Measurements from ENCODE around the gene CROCC.
"Not testable (repeated sequence)": the region's sequence is repeated elsewhere in the genome, so short reads cannot be mapped to it uniquely, and the experiment has no call there.

Gene CROCC

GRCh38 chr1:16916036-16916880 is 5.5 kb upstream of the CROCC start:
- not testable (repeated sequence) for DNase-seq

- DNase-seq: no peak
Observed at GRCh38 chr1:16918371-16918770, 3.4 kb upstream of the CROCC start.

DNA sequence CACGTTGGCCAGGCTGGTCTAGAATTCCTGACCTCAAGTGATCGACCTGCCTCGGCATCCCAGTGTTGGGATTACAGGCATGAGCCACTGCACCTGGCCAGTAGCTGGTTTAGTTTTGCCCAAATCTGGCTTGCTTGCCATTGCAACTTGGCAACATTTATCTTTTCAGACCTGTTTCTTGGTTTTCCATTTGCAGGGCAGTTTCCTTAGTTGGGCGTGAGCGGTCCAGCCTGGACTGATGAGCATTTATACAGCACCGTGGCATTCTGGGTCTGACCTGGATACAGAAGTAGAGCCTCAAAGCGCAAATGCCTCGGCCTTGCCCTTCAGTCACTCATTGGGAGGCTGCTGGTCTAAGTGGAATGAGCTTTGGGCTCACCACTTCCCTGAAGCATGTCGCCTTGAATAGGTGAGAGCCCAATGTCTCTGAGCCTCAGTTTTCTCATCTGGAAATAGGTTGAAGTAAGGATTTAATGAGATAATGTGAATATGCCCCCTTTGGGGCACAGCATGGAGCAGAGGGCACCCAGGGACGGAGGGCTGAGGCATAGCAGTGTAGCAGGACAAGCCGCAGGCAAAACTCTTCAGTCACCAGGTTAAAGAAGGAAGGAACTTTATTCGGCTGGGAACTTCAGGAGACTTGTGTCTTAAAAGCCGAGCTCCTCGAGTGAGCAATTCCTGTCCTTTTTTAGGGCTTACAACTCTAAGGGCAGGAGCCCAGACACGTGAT is 2.6 kb upstream of the CROCC start:
- DNase-seq: not testable (repeated sequence)

- no peak for DNase-seq
Observed at GRCh38 chr1:16920951-16921350, 780 bp upstream of the CROCC start.

DNA sequence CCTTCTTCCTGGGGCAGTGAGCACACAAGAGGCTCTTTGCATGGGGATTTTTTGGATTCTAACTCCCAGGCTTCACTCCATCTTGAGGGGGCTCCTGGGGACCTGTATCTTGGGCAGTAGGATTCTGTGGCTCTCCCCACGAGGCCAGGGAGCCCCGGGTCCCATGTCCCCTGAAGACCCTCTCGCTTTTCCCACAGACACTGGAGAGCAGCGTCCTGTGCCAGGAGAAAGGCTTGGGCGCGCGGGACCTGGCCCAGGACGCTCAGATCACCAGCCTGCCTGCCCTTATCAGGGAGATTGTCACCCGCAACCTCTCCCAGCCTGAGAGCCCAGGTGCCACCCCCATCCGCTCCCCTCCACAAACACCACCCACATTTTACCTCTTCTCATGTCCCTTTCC is 735 bp downstream of the CROCC start:
- DNase-seq: no peak

DNA sequence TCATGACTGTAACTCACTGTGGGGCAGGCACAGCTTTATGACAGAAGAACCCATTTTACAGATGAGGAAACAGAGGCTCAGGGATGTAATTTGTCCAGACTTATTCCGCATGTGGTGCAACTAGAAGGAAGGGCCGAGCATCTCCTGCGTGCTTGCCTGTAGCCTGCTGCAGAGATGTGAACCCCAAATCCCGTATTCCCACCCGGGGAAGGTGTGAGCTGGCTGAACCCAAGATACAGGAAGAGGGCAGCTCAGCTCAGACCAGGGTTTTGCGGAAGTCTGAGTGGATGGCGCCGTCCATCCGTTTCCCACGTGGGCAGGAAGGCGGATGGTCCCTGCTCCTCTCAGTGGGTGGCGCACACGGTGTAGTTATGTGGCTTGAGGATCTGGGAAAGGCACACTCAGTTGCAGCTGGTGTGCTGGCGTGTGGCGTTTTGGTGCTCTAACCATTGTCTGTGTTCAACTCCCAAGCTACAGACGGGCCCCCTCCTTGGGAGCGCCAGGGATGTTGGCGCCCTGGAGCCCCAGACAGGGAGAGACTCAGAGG is 1.2 kb downstream of the CROCC start:
- DNase-seq: no peak

DNA sequence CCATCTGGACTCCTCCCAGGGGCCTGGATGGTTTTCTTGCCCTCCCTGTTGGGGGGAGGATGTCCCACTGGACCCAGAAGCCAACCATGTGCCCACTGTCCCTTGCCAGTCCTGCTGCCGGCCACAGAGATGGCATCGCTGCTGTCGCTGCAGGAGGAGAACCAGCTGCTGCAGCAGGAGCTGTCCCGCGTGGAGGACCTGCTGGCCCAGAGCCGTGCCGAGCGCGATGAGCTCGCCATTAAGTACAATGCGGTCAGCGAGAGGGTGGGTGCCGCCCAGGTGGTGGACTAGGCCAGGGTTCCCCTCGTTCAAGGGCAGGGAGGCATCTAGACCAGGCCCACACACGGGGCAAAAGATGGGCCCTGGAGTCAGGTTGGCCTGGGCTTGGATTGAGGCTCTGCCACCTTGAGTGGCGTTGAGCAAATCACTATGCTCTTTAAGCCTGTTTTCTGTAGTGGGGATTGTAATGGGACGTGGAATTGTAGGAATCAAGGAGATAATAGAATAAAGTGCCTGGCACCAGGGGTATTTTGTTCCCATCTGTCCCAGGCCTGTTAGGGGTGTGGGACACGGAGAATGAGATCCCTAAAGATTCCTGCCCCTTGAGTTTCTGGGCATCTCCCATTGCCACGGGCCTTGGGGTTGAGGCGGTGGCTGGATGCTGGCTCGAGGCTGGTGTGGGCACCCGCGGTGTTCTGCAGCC is 2.6 kb downstream of the CROCC start:
- no peak for DNase-seq

DNA sequence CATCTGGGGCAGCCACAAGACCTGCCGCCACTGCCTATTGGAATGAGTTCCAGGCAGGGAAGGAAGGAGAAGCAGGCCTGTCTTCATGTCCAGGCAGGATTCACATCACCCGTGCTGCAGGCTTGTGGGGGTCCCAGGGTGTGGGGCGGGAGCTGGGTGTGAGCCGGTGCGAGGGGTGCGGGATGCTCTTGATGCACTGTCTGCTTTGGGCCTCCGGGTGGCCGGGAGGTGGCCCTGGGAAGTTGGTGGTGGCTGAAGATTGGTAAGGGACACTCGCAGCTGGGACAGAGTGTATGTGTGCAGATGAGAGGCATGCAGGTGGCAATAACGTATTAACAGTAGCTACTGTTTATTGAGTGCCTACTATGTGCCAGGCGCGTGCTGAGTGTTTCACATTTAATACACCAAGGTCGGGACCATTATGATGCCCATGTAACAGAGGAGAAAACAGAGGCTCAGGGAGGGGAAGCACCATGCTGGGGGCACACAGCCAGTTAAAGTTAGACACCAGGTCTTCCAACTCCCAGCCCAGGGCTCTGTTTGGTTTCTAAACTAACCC is 3.3 kb downstream of the CROCC start:
- no peak for DNase-seq

- DNase-seq: no peak
Observed at GRCh38 chr1:16925635-16926490, 4.1 kb downstream of the CROCC start.

- DNase-seq: no peak
Observed at GRCh38 chr1:16926491-16927073, 4.9 kb downstream of the CROCC start.

DNA sequence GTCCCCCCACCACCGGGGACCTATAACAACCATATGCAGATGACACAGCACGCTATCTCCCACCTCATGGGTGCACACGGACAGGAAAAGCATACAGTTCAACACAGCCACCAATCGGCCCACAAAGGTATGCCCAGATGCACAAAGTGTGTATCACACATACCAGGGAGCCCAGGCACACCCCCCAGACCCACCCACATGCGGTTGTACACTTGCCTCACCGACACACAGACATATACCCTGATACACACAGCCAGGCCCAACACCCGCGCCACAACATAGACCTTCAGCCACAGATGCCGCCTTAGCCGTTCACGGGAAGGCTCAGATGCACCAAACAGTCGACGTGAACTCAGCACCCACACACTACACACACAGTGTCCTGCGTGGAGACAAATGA is 5.5 kb downstream of the CROCC start:
- no peak for DNase-seq

GRCh38 chr1:16927711-16928485 is 6.2 kb downstream of the CROCC start:
- no peak for DNase-seq

DNA sequence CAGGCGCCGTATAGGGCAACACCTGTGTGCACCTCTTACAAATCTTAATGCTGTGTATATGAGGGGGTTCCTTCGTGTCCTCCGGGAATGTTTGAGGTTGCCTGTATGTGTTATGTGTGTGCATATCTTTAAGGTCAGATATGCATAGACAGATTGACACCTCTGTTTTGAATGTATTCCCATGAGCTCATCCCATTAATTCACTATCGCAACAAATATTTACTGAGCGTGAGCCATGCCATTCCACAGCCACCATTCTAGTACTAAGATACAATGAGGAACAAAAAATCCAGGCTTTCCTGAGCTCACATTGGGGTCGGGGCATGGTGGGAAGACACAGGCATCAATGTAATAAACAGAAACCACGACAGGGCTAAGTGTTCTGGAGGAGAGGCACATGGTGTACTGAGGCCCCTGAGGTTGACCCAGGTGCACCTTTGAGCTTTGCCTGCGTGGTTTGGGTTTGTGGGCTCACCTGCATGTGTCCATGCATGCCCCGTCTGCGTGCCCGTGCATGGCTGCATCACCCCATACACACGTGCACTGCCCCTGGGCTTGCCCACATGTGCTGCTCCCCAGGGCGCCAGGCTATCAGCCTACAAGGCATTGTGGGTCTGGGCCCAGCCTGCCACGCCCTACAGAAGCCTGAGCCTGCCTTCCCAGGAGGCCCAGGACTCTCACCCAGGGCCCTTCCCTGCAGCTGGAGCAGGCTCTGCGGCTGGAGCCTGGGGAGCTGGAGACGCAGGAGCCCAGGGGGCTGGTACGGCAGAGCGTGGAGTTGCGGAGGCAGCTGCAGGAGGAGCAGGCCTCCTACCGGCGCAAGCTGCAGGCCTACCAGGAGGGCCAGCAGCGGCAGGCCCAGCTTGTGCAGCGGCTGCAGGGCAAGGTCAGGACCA is 7.7 kb downstream of the CROCC start:
- not testable (repeated sequence) for DNase-seq

DNA sequence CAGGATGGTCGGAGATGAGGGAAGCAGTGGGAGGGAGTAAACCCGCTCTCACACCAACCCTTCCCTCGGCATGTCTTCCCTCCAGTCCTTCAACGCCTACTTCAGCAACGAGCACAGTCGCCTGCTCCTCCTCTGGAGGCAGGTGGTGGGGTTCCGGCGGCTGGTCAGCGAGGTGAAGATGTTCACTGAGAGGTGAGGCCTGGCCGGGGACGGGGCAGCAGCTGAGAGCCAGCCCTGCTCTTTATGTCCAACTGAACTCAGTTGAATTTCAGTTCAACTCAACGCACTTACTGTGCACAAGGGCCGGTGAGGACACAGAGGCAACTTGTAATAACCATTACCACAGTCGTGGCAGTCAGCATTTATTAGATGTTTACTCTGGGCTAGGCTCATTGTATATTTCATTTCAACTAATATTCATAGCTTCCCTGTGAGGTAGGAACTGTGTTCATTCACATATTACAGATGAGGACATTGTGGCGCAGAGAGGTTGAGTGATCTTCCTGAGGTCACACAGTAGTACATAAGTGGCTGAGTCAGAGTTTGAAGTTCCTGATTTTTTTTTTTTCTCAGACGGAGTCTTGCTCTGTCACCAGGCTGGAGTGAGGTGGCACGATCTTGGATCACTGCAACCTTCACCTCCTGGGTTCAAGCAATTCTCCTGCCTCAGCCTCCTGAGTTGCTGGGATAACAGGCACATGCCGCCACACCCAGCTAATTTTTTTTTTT is 9.6 kb downstream of the CROCC start:
- DNase-seq: not testable (repeated sequence)

- not testable (repeated sequence) for DNase-seq
Observed at GRCh38 chr1:16933945-16934344, 12.2 kb downstream of the CROCC start.

GRCh38 chr1:16936580-16936979 is 14.8 kb downstream of the CROCC start:
- DNase-seq: not testable (repeated sequence)

- DNase-seq: no peak
Observed at GRCh38 chr1:16938351-16939321, 16.9 kb downstream of the CROCC start.

Measured in activated CD4-positive, CD25-positive, alpha-beta regulatory T cell treated with anti-CD3 and anti-CD28 coated beads, Interleukin-2, amount 50 U/mL, for 72 hours (primary cell).